ENCODE measurements around the gene RASL10A.

RASL10A gene

GRCh38 chr22:29316141-29316828 lies 788 bp upstream of the RASL10A start:
- DNase-seq = no peak

DNA sequence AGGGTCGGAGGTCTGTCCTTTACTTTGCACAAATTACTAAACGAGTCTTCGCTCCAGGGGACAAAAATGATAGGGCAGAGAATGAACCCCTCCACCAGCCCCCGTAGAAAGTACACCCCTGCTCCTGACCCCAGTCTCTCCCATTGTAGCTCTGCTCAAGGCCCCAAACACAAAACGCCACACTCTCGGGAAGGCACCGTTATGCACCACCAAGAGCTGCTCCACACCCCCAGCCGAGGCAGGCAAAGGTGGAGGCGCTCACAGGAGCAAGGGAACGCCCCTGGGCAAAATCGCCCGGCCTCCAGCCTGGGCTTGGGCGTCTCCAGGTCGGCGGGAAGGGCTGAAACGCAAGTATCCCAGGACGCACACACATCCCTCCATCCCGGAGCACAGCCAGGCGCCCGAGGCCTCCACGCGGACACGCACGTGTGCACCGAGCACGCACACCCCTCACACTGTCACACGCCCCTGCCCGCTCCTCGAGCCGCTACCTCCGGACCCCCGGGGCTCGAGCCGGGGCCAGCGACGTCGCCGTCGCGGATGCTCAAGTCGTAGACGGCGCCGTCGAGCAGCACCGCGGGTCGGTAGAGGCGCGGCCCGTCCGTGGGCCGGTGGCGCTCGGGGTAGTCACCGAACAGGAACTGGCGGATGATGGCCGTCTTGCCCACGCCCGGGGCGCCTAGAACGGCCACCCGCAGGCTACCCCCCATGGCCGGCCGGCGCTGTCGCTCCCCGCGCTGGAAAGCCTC lies 786 bp downstream of the RASL10A start:
- DNase-seq = no peak

- DNase-seq = no peak
Observed at GRCh38 chr22:29313576-29314466, 1.7 kb downstream of the RASL10A start.

DNA sequence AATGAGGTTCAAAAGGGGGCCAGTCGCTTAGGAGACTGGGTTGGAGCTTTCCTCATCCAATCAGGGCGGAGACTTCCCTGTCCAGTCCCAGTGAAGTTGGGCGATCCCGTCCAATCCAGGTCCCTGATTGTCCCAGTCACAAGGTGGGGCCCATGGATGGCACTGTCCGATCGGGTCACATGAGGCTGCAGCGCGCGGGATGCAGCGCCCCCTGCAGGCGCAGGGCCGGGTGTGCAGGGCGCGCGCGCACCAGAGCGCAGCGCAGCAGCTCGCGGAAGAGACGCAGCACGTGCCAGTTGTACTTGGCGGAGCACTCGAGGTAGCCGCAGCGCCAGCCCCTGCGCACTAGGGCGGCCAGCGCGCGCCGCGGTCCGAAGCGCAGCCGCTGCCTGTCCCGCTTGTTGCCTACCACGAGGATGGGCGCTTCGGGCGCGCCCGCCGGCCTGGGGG lies 2.3 kb downstream of the RASL10A start:
- no peak for DNase-seq

DNA sequence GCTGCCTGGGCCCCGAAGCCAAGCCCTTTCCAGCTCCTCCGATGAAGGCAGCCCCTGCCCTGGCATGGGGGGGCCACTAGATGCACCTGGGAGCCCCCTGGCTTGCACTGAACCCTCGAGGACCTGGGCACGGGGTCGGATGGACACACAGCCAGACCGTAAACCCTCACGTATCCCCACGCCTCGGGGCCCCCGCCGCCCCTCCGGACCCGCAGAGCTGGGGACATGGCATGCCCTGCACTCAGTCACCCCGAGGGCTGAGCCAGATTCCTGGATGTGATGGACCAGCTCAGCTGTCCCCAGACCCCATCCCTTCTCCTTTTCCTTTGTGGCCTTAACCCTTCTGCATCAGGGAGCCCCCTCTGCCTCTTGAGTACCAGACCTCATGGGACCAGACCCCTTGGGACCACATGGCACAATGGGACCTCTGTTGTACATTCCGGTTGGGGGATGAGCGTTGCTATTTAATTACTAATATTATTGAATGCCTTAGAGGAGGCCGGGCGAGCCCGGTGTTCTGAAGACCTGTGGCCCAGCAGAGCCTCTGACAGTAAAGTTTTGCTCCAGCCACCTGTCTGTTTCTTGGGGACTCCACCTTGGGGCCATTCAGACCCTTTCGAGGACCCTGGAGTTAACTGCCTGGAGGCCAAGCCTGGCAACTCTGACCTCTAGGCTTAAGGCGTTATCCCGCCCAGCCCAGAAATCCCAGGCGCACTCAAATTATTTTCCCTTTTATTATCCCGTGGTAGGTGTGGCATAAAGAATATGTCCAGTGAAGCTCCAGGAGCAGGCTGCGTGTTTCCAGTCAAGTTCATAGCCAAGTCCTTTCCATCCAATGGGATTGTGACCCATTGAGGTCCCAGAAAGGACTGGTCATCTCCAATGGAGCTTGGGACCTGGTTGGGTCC lies 3.0 kb downstream of the RASL10A start:
- DNase-seq = no peak

GRCh38 chr22:29311464-29312217 lies 3.9 kb downstream of the RASL10A start:
- DNase-seq = no peak

DNA sequence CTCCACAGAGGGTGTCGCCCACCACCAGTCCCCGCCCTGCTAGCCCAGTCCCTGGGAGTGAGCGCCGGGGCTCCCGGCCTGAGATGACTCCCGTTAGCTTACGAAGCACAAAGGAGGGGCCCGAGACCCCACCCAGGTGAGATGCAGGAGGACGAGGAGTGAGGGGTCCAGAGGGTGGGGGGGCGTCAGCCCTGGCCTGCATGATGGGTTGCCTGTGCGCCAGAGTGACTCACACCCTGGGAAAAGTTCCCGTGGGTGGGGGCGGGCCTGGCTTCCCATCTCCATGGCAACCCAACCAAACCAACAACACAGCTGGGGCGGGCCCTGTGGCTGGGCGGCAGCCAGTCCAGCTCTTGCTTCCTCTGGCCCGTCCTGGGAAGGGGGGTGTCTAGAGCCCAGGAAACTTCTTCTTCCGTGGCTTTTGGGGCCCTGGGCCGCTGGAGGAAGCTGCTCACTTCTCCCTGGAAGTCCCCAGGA lies 4.6 kb downstream of the RASL10A start:
- peak; percentile 47 for DNase-seq

GRCh38 chr22:29310065-29310862 lies 5.2 kb downstream of the RASL10A start:
- DNase-seq = no peak

DNA sequence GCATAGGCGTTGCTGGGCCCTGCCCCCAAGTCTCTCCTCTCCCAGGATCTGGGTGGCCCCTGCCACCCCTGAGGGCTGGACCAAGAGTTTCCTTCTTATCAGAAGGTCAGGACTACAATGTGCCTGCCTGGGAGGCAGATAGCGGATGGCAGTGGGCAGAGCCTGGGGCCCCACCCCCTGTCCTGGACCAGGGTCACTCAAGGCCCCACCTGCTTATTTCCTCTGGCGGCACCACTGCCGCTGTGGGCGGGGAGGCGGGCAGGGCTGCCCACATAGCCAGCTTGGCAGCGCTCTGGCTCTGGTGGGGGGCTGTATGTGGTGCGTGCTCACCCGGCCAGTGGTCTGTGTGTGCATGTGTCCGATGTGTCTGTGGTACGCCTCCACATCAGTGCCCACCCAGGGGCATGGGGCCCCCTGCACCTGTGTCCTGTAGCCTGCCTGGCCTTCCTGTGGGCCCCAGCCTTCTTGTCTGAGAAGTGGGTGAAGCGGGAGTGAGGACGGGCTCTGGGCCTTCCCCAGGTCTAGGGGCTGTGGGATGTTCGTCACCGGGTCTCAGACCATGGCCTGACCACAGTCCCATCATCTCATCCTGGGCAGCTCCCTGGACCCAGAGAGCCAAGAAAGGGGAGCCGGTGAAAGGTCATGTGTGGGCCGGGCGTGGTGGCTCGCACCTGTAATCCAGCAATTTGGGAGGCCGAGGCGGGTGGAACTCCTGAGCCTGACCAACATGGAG lies 6.0 kb downstream of the RASL10A start:
- no peak for DNase-seq

- no peak for DNase-seq
Observed at GRCh38 chr22:29308791-29309262, 6.7 kb downstream of the RASL10A start.

GRCh38 chr22:29308148-29308790 lies 7.2 kb downstream of the RASL10A start:
- no peak for DNase-seq

DNA sequence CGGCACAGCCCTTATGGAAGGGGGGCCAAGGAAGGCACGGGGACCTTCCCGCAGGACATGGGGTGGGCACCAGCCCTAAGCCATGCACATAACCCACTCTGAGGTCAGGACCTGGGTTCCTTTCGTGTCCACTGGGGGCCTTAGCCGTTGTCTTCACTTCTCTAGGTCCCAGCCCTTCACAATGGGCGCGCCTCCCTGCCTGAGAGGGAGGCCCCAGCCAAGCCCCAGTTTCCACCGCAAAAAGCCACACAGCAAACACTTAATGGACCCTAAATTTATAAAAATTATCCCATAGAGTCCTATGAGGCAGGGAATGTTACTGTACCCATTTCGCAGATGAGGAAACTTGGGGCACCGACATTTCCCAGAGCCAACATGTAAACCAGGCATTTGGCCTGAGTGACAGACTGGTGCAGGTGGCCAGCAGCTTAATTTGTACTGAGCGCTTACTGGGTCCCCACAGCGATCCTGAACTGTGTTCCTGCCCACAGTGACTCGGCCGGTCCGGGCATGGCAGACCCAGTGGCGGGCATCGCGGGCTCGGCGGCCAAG lies 7.8 kb downstream of the RASL10A start:
- no peak for DNase-seq

GRCh38 chr22:29306835-29307595 lies 8.5 kb downstream of the RASL10A start:
- peak; percentile 68 for DNase-seq

DNA sequence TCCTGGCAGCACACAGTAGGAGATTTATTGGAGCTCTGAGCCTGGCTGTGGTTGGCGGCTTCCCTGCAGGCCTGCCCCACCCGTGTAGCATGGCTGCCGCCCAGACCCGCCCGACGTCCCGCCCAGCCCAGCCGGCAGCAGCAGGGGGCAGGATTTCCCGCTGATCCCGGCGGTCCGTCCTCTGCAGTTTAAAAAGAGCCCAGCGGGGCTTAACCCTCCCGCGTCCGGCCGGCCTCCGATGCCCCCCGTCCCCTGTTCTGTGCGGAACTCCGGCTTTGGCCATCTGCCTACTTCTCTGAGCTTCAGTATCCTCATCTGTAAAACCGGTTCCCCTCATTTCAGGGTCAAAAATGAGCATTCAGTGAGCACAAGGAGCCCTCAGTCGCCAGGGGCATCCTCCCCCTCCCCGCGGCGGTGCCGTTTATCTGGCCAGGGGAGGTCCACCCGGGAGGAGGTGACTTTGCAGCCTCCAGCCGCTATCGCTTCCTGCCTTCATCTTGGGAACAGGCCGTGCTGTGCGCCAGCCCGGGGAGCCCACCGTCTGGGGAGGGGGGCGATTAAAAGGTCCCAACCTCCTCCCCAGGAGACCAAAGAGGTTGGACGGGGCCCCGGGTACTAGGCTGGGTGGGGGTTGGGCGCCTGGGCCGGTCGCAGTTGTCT lies 9.2 kb downstream of the RASL10A start, which contains the start of gene GAS2L1:
Gene GAS2L1, plus strand, starts transcription at position 476 of the 660 bp plus-strand sequence. CDS start 1,456 bp downstream, outside the sequence.
- peak; percentile 64 for DNase-seq

DNA sequence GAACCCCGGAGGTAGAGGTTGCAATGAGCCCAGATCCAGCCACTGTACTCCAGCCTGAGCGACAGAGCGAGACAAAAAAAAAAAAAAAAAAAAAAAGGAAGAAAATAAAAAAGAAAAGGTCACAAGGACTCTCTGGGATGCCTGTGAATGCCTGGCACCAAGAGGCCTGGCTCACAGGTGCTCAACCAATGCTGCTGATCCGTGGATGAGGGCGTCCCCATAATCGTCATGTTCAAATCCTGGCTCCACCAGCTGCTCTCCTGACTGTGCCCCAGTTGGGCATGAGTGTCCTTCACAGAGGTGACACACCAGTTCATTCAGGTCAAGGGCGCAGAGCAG lies 9.7 kb downstream of the RASL10A start:
- DNase-seq = no peak

DNA sequence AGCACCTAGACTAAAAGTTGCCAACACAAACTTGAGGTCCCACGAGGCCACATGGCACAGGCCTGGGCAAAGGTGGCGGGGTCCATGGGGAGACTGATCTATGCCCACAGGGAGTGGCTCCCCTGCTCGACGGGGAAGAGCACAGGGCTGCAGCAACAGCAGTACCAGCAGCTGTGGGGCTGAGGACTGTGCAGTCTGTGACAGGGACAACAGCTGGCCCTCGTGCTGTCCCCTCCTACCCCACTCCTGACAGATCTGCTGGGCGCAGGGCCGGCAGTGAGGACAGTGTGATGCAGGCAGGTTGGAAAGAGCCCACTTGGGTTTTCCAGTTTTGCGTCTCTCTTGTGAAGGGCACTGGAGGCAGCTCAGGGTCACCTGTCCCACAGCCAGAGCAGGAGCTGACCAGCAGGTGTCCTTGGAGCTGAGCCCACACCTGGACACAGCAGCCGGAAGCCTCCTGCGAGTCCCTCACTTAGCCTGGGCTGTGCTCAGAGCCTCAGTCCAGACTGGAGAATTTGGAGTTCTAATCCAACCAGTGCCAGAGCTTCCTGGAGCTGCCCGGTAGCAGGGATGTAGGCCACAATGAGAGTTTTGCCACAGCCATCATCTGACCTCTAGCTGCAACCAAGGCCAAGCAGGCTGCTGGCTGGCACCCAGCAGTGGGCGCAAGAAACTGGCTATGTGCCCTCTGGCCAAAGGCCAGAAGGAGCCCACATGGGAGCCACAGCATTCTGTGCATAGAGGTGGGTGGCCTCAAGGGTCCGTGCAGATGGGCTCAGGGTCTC lies 12.6 kb downstream of the RASL10A start:
- no peak for DNase-seq

- no peak for DNase-seq
Observed at GRCh38 chr22:29302402-29302680, 13.2 kb downstream of the RASL10A start.

Data from NCI-H345 (cell line).